Fibroblast of skin of left biceps (primary cell): ENCODE data around the gene PLEK.
A peak's percentile ranks its signal among the peaks of the same experiment; 100 is the strongest.
"Not testable (repeated sequence)": the region's sequence is repeated elsewhere in the genome, so short reads cannot be mapped to it uniquely, and the experiment has no call there.

Source experiments
- DNase-seq, 2 experiments: peaks; one replicate each; pipeline ENCODE4 v3.0.0-alpha.2; 2013; ENCODE audit warnings: low read depth in 2 of 2

Gene PLEK, protein sequence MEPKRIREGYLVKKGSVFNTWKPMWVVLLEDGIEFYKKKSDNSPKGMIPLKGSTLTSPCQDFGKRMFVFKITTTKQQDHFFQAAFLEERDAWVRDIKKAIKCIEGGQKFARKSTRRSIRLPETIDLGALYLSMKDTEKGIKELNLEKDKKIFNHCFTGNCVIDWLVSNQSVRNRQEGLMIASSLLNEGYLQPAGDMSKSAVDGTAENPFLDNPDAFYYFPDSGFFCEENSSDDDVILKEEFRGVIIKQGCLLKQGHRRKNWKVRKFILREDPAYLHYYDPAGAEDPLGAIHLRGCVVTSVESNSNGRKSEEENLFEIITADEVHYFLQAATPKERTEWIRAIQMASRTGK

DNA sequence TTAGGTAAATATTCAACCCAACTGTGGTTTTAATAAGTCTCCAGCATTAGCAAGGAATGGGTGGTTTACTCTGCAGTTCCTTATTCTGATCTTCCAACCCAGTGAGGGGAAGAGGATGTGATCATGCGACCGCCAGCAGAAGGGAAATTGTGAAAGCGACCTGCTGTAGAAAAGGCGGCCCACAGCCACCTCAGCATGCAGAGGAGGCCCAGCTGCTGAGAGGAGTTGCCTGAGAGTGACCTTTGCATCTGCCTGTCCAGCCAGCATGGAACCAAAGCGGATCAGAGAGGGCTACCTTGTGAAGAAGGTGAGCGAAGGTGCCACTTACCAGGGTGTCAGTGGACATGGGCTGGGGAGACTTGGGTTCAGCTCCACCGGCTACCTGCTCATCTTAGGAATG is at the start of gene PLEK:
PLEK (plus strand) TSS at position 196 of the 400 bp plus-strand sequence; CDS start at position 266, 70 bp downstream.
- no peak for DNase-seq

DNA sequence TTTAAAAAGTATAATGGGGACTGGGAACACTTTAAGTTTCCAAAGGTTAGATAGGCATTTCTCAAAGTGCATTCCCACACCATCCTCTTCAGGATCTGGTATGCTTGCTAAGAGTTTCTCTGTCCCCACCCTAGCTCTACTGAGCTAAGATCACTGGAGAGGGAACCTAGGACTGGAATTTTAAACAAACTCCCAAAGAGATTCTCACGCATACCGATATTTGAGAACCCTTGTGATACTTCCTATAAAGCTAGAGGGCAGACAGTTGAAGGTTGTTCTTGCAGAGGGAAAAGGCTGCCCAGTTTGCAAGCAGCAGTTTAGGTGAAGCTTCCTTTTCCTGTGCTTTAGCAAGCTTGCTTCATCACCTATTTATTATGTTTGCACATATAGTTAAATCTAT is 49.0 kb upstream of the PLEK start:
- no peak for DNase-seq

DNA sequence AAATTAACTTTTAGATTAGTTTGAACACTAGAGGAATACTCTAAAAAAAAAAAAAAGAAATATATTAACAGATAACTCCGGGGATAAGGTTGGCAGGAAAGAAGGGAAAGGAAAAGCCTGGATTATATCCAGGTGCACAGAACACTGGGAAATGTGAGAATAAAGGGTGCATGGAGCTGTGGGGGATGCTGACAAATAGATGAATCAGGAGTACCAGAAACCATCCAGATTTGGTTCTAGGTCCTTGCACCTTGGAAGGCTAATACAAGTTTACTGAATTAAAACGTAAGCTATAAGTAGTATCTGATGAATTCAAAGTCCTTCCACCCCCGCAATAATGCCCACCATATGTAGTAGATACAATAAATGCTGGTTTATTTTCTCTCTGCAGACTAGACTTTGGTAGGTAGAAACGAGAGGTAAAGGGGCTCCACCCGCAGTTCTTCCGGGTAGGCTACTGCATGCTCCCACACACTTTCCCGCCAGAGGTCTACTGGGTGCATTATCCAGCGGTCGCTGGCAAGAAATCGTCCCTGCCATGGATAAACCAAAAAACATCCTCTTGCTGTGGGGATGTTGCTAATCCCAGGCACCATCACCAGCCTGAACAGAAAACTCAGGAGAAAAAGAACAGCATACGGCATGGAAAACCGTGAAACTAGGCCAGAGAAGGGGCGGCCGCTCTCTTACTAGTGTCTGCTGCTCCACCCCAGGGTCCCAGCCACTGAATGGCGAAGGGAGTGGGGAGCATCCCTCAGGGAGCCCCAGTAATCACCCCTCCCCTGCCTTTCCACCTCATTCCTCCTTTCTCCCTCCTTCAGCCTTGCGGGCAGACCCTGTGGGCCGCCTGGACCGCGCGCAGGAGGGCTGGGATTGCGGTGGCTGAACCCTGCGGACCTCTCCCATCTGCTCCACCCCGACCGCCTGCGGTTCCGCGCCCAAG is 46.8 kb upstream of the PLEK start:
- no peak for DNase-seq

DNA sequence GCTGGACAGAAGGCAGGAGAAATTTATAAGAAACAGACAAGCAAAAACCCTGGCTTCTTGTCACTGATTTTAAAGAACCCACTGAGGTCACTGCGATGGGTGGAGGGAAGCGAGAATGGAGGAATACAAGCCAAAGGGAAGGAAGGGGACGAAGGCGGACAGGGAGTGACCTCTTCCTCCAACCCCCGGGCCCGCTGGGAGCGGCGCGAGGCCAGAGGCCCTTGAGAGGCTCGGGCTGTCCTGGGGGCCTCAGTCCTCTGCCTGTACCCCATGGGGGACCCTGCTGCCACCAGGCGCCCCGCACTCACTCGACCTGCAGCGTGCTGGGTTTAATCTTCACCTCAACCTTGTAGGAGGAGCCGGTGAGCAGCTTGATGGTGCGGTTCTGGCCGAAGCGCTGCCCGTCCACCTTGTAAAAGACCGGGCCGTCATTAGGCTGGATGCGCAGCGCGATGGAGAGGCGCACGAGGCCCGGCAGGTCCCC is 46.1 kb upstream of the PLEK start:
- no peak for DNase-seq

DNA sequence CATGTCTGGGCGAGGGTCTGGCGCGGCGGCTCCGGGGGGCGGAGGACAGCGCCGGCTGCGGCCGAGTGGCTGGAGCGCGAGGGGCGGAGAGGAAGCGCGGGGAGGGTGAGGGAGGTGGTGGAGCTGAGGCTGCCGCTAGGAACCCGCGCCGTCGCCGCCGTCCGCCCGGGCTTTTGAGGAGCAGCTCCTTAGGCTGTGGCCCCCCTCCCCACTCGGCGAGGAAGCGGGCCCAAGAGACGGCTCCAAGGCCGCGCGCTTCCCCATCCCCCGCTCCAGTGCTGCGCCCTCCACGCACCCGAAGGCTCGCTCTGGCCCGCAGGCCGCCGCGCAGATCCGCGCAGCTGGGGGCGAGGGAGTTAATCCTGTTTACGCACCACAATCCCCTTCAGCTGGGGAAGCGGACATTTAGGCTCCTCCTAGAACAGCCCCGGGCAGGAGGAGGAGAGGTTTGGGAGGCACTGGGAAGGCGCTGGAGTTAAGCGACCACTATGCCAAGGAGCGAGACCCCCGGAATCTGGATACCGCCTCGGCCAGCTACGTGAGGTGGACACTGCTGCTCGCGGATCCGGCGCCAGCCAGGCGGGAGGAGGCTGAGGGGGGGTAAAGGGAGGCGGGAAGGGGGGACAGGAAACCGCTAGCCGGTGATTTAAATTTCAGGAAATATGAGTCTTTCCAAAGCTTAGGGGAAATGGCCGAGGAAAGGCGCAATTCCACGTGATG is 45.5 kb upstream of the PLEK start, which contains the start of gene CNRIP1:
CNRIP1 (minus strand) TSS at position 552 of the 720 bp plus-strand sequence; CDS start at position 3, 549 bp downstream.
- peak; percentile 38 to 44 for DNase-seq

DNA sequence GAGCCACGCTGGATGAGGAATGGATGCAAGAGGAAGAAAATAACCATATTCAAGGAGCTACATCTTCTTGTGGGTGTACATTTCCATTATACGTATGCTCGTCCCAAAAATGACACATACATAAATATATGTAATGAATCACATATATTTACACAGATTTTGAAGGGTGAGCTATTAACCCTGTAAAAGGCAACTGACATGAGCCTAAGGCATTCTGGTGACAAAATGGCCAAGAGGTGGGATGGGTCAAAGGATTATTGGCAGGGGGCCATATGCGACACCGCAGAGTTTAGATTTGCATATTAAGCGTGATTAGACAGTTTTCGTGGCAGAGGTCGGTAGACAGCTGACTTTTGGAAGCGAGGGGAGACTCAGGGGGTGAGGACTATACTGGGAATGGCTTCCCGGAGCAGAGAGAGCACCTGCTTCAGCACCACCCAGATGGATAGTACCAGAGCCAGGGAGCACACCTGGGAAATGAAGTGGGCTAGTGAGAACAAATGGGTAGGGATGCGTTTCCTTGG is 44.9 kb upstream of the PLEK start:
- no peak for DNase-seq

DNA sequence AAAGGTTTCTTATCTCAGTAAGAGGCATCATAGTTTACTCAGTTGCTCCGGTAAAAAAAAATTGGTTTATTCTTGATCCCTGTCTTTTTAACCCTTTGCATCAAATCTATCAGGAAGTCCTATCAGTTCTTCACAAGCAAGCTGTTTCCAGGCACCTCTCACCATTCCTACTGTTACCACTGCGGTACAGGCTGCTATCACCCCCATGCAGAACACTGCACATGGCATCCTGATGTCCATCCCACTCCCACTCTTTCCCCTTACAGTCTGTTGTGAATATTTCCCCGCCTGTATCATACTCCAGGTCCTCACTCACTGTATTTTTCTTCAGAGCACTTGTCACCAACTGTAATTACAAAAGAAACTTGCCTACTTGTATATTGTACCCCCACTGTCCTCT is 40.0 kb upstream of the PLEK start:
- no peak for DNase-seq

DNA sequence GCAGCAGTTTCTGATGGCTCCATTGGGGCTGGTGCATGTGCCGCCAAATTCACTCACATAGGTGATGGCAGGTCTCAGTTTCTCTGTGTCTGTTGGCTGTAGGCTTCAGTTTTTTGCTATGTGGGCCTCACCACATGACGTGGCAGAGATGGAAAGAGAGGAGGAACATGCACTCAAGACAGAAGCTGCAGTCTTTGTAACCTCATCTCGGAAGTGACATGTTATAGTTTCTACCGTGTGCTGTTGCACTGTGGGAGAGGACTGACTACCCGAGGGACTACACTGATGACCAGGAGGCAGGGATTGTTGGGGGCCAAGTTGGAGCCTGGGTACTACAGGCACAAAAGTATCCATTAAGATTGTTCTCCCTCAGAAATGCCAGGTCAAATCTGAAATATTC is 36.2 kb upstream of the PLEK start:
- DNase-seq: no peak

DNA sequence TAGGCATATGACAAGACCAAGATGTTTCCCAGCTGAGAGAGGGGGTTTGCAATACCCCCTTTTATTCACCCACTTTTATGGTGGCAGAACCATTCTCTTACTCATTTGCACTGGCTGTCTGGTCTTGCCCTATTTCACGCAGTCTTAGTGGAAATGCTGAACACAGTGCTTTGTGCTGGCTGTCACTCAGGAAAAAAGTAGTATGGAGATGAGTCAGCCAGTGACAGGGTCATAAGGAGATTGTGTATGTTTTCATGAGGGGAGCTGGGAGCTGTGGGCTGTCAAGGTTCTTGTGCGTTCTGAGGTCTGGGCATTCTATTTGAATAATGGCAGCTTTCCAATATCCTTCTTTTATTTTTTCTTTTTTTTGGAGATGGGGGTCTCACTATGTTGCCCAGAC is 34.4 kb upstream of the PLEK start:
- no peak for DNase-seq

DNA sequence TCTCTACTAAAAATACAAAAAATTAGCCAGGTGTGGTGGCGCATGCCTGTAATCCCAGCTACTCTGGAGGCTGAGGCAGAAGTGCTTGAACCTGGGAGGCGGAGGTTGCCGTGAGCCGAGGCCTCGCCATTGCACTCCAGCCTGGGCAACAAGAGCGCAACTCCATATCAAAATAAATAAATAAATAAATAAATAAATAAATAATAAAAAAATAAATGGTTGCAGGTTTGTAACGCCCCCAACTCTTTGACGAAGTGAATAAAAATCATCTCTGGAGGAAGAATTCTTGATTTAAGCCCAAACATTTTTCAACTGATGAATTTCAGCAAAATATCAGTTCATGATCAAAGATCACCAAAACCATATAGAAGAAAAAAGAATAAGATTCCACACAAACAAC is 32.1 kb upstream of the PLEK start:
- no peak for DNase-seq

DNA sequence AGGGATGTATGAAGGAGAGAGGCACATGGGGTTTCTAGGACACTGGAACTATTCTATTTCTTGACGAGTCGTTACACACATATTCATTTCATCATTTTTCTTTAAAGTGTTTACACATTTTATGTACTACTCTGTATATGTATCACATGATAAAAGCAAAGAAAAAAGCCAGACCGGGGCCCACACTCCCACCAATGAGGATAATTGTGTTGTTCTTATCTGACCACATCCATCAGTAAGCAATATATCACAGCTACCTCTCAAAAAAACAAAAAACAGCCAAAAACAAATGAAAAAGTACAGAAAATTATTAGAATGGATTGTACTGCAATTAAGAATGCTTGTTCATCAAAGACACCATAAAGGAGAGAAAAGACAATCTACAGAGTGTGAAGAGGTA is 31.2 kb upstream of the PLEK start:
- no peak for DNase-seq

DNA sequence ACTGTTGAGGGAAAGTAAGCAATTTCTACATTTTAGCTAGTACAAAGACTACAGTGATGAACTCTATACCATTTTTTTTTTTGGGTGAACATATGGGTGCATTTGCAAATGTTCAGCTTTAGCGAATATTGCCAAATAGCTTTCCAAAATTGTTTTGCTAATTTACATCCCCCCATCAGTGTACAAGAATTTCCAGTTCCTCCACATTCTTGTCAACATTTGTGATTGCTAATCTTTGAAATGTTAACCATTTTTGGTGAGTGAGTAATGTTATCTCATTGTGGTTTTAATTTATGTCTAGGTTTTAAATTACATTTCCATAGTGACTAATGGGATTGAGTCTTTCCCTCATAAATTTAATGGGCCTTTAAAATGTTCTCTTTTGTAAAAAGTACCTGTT is 28.9 kb upstream of the PLEK start:
- peak; percentile 50 to 67 for DNase-seq

DNA sequence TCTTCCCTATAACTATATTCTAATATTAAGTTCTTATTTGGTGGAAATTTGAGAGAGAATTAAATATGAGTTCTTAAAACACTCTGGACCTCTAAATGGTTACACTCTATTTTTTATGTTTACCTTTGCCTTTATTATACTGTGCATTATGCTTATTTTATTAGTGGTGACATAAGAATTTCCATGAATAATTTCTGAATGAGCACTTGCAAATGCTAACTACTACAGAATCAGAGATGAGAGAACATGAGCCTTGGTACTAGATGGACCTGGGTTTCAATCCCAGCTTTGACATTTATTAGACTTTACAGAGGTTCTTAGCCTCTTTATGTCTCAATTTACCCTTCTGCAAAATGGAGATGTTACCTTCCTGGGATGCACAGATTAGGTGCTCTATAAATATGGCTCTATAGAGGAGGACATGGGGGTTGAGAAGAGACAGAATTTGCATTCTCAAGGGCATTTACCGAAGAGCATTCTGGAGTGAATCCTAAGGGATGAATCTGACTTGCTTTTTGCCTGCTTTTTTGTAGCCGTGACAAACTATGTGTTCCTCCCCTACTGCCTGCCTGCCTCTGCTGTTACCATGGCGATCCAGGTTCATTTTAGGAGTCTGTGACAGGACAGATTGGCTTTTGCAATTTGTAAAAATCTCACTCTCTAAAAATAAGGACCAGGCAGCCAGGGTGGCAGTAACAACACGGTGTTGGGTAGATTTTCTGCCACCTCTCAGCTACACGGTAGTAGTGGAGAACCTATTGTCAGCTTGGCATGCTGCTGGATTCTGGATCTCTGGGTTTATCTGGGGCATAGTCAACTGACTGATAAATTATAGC is 24.6 kb upstream of the PLEK start:
- DNase-seq: no peak

DNA sequence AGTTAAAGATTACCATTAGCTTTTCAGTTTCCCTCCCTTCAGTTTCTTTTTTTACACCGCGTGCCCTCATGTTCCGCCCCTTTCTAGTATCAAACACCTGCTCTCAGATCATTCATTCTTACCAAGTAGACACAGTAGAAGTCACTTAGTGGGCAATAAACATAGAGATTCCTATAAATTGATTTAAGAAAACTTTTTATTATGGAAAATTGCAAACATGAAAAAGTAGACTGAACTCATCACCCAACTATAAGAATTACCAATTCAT is 24.1 kb upstream of the PLEK start:
- no peak for DNase-seq

DNA sequence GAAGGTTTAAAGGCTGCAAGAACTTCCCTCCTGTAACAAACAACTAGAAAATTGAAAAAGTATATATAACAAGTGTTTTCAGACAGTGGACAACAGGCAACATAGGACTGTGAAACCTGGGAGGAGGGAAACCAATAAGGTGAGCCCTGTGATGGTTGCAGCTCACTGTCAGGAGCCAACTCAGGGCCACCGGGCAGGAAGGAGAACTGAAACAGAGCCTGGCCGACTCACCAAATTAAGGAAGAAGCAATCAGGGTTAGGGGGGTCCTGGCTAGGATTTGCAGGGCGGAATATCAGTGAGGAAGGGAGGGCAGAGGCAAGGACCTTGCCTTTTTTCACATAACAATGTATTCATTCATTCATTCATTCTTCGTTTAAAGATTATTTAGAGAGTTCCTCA is 23.5 kb upstream of the PLEK start:
- no peak for DNase-seq

DNA sequence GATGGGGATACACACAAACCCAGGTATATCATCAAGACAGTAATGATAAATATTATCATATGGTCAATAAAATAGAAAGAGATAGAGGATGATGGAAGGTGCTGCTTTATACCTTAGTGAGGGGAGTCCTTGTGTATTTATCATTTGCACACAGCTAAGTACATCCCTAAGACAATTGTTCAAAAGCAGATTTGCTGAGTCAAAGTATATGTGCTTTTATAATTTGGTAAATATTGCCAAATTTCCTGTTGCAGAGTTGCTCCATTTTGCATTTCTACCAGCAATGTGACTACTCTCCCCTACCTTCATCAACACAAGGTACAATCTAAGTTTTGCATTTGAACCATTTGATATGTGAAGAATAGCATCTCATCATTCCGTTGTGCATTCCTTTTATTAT is 22.6 kb upstream of the PLEK start:
- no peak for DNase-seq

DNA sequence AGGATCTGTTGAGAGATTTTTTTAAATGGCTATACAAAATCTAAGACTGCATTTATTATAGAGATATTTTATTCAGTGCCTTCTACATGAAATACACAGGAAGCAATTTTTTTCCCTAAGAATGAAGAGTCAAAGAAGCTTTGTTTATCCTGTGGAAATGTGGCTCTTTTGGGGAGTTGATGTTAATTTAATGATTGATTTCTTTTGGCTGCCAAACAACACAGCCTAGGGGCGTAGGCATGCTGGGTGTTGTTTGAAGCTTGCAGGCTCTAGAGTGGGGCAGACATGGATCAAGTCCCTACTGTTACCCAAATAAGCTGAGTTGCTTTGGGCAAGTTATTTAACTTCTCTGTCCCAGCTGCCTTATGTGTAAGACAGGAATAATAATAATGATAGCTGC is 21.1 kb upstream of the PLEK start:
- no peak for DNase-seq

DNA sequence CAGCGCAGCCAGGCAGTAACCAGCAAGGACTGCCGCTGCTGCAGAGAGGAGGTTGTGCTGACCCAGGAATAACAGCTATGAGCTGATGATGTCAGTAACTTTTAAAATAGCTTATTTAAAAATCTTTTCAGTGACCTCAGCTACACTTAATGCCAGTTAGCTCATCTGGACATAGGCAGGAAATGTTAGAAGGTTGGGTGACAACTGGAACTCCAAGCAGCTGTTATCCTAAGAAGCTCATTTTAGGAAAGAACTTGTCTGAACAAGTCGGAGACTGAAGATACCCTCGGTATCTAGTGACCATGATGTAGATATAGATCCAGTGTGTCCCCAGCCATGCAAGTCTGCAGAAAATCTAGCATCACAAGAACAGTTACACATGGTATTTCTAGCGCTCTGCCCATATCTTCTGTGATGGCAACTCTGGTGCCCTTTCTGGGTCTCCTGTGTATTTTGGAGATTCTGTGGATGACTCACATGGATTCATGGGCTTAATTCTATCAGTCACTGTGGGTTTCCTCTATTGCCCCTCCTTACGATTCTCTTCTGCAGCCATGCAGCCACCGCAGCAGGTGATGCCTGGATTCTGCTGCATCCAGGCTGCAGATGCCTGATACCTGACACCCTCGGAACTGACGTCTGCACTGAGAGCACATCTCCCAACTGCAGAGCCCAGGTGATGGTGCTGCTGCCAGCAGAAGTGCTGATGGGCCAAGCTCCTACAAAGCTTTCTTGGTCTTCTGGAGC is 19.8 kb upstream of the PLEK start:
- no peak for DNase-seq

DNA sequence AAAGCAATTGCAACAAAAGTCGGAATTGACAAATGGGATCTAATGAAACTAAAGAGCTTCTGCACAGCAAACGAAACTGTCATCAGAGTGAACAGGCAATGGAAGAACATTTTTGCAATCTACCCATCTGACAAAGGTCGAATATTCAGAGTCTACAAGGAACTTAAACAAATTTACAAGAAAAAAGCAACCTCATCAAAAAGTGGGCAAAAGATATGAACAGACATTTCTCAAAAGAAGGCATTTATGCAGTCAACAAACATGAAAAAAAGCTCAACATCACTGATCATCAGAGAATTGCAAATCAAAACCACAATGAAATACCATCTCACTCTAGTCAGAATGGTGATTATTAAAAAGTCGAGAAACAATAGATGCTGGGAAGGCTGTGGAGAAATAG is 16.0 kb upstream of the PLEK start:
- DNase-seq: not testable (repeated sequence)

DNA sequence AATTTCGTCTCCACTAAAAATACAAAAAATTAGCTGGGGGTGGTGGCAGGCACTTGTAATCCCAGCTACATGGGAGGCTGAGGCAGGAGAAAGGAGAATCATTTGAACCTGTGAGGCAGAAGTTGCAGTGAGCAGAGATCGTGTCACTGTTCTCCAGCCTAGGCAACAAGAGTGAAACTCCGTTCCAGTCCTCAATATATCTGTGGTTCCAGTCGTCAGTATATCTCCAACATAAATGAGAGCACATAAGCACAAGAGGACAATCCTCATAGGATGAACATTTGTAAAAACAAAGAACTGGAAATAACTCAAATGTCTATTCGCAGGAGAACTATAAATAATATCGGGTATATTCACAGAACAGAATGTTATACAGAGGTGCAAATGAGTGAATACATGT is 13.1 kb upstream of the PLEK start:
- no peak for DNase-seq
